GM23338 (cell line): ENCODE data around the gene ADGRG1. TPM values are rescaled to one million over a fixed set of nuclear protein-coding genes. Genes with fewer than 3 reads are reported as not detected.

Source experiments
- ATAC-seq: fragments of 200-7000 bp; cut with Tn5 transposase; 3 replicates; pipeline ENCODE4 v1.9.1; 2020
- DNase-seq: peaks from one replicate; pipeline ENCODE4 v3.0.0-alpha.2; 2015; ENCODE audit warnings: low spot score
- H2AFZ ChIP-seq: fragments of 200-600 bp; sonication (generic); 2 replicates; pipeline ENCODE4 v1.8.0; 2016; ENCODE audit warnings: antibody characterized with exemption, mild to moderate bottlenecking, moderate library complexity
- H3F3A ChIP-seq: fragments of 200-600 bp; sonication (generic); replicated peaks from 2 replicates; pipeline ENCODE4 v1.8.0; 2017; ENCODE audit warnings: antibody characterized with exemption, mixed run types, low read depth
- H3K27ac ChIP-seq: fragments of 200-600 bp; sonication (generic); 2 replicates; pipeline ENCODE4 v1.6.1; 2016; ENCODE audit warnings: low read depth
- H3K27me3 ChIP-seq: fragments of 200-600 bp; sonication (generic); 2 replicates; pipeline ENCODE4 v1.8.0; 2016; ENCODE audit warnings: mild to moderate bottlenecking, mixed run types, moderate library complexity; ENCODE audit not compliant: insufficient read depth
- H3K36me3 ChIP-seq: fragments of 200-600 bp; sonication (generic); 2 replicates; pipeline ENCODE4 v1.8.0; 2016; ENCODE audit warnings: mild to moderate bottlenecking; ENCODE audit not compliant: insufficient read depth
- H3K4me1 ChIP-seq: fragments of 200-600 bp; sonication (generic); 2 replicates; pipeline ENCODE4 v1.8.0; 2016; ENCODE audit warnings: mild to moderate bottlenecking, moderate library complexity; ENCODE audit not compliant: insufficient read depth
- H3K4me2 ChIP-seq: fragments of 200-600 bp; sonication (generic); 2 replicates; pipeline ENCODE4 v1.7.1; 2017; ENCODE audit warnings: mixed run types
- H3K4me3 ChIP-seq: fragments of 200-600 bp; sonication (generic); 2 replicates; pipeline ENCODE4 v1.6.1; 2016; ENCODE audit warnings: mixed run types
- H3K79me2 ChIP-seq: fragments of 200-600 bp; sonication (generic); replicated peaks from 2 replicates; pipeline ENCODE4 v1.8.0; 2017; ENCODE audit warnings: mild to moderate bottlenecking; ENCODE audit not compliant: insufficient read depth
- H3K9me2 ChIP-seq: fragments of 200-600 bp; sonication (generic); 2 replicates; pipeline ENCODE4 v1.8.0; 2017; ENCODE audit not compliant: insufficient read depth
- H4K20me1 ChIP-seq: fragments of 200-600 bp; sonication (generic); replicated peaks from 2 replicates; pipeline ENCODE4 v1.8.0; 2017; ENCODE audit warnings: mild to moderate bottlenecking; ENCODE audit not compliant: insufficient read depth
- H3K27ac Mint-ChIP-seq: 2 replicates; pipeline ENCODE4 v1.8.0; 2020; ENCODE audit warnings: inconsistent platforms, mild to moderate bottlenecking, moderate library complexity, mixed read lengths
- H3K27me3 Mint-ChIP-seq: 3 replicates; pipeline ENCODE4 v1.8.0; 2022; ENCODE audit warnings: low read depth, mild to moderate bottlenecking, moderate library complexity, mixed read lengths, inconsistent platforms; ENCODE audit not compliant: insufficient read depth, poor library complexity
- H3K36me3 Mint-ChIP-seq: 3 replicates; pipeline ENCODE4 v1.8.0; 2021; ENCODE audit warnings: low read depth, mild to moderate bottlenecking, inconsistent platforms, moderate library complexity, mixed read lengths
- H3K4me1 Mint-ChIP-seq: 3 replicates; pipeline ENCODE4 v1.8.0; 2020; ENCODE audit warnings: mild to moderate bottlenecking, inconsistent platforms, mixed read lengths
- H3K4me3 Mint-ChIP-seq: 3 replicates; pipeline ENCODE4 v1.8.0; 2021; ENCODE audit warnings: moderate library complexity, mild to moderate bottlenecking, inconsistent platforms, mixed read lengths
- H3K9me3 Mint-ChIP-seq: 3 replicates; pipeline ENCODE4 v1.8.0; 2020; ENCODE audit warnings: moderate library complexity, mild to moderate bottlenecking, inconsistent platforms, mixed read lengths
- CREB1 ChIP-seq: fragments of 250-450 bp; sonication (Bioruptor Pico); IDR thresholded peaks from 2 replicates; pipeline ENCODE4 v1.5.0; 2020; ENCODE audit warnings: low read depth, mild to moderate bottlenecking, moderate library complexity
- EZH2phosphoT487 ChIP-seq: fragments of 200-600 bp; sonication (generic); IDR thresholded peaks from one replicate; pipeline ENCODE4 v1.8.1; 2018; ENCODE audit warnings: antibody characterized with exemption; ENCODE audit not compliant: unreplicated experiment
- JUNB ChIP-seq: IDR thresholded peaks from one replicate; pipeline ENCODE4 v1.6.1; 2016; ENCODE audit warnings: antibody characterized with exemption; ENCODE audit not compliant: unreplicated experiment
- POLR2AphosphoS5 ChIP-seq: IDR thresholded peaks from 2 replicates; pipeline ENCODE4 v1.6.1; 2016; ENCODE audit warnings: antibody characterized with exemption, low read depth
- ZNF331 ChIP-seq: fragments of 250-450 bp; sonication (Bioruptor Pico); IDR thresholded peaks from 2 replicates; pipeline ENCODE4 v1.5.0; 2020; ENCODE audit warnings: low read depth, mild to moderate bottlenecking, moderate library complexity
- polyA plus RNA-seq: library from polyadenylated mRNA; unstranded; fragments of >200 nt; fragmentation: Nextera tagmentation; extraction: Ambion mirVana; gene quantifications from 2 replicates; pipeline ENCODE4 v1.2.1, GENCODE V29; 2016
- total RNA-seq: library from RNA; depleted of rRNA; stranded (reverse); fragments of >200 nt; shearing (Covaris generic); gene quantifications from 2 replicates; pipeline ENCODE4 v1.2.3, GENCODE V29; 2014
- TF ChIP-seq, protein P1 (sequence below): IDR thresholded peaks from one replicate; pipeline ENCODE4 v1.6.1; 2018; ENCODE audit warnings: antibody characterized with exemption; ENCODE audit not compliant: unreplicated experiment

The ADGRG1 gene
- total and polyA plus RNA-seq, 2 experiments from 2014 or later: 0.14 to 0.47 TPM

DNA sequence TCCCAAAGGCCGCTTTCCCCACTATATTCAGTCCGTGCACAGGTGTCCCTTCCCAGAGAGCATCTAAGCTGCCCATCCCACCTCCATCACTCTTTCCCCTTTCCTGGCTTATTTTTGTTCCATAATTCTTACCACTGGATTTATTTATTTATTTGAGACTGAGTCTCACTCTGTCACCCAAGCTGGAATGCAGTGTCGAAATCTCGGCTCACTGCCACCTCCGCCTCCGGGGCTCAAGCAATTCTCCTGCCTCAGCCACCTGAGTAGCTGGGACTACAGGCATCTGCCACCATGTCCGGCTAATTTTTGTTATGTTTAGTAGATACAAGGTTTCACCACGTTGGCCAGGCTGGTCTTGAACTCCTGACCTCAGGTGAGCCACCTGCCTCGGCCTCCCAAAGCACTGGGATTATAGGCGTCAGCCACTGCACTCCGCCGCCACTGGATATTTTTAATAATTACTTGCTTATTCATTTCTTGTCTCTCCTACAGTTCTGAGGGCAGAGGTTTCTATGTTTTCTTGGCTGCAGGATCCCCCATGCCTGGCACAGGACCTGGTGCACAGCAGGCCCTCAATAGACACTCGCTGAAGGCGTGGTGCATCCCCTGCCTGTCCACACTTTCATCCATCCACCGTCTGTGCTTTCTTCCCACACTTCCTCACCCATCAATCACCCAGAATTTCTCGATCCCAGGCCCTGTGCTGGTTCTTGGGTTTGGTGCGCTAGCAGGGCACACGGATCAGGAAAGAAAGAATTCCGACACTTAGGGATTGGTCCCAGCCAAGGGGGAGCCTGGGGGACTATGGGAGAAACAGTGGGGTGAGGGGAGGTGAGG, 9.9 kb upstream of the ADGRG1 start:
- Mint-ChIP-seq H3K9me3 (no peaks in the 10 kb centered on the region), H3K27me3 (peaks cover 10% of the 10 kb centered on the region), H3K36me3 (no peaks in the 10 kb centered on the region), H3K27ac (no peak overlapping the region), H3K4me3 (no peak overlapping the region), H3K4me1 (peaks cover 26% of the 10 kb centered on the region)
- Histone ChIP-seq H3K9me2 (no peaks in the 10 kb centered on the region), H3K4me1 (no peaks in the 10 kb centered on the region), H3F3A (no peaks in the 10 kb centered on the region), H3K79me2 (no peaks in the 10 kb centered on the region), H3K4me2 (no peak overlapping the region), H4K20me1 (no peaks in the 10 kb centered on the region), H3K36me3 (no peaks in the 10 kb centered on the region), H3K27ac (no peak overlapping the region), H2AFZ (peak overlapping the region; percentile 14; the same call in 1 of the 2 replicates), H3K27me3 (no peaks in the 10 kb centered on the region), H3K4me3 (no peak overlapping the region)
- DNase-seq (no peak), ATAC-seq (no peak)
- TF ChIP-seq EZH2phosphoT487: no peak
- no peak for TF ChIP-seq JUNB
- TF ChIP-seq, protein P1, sequence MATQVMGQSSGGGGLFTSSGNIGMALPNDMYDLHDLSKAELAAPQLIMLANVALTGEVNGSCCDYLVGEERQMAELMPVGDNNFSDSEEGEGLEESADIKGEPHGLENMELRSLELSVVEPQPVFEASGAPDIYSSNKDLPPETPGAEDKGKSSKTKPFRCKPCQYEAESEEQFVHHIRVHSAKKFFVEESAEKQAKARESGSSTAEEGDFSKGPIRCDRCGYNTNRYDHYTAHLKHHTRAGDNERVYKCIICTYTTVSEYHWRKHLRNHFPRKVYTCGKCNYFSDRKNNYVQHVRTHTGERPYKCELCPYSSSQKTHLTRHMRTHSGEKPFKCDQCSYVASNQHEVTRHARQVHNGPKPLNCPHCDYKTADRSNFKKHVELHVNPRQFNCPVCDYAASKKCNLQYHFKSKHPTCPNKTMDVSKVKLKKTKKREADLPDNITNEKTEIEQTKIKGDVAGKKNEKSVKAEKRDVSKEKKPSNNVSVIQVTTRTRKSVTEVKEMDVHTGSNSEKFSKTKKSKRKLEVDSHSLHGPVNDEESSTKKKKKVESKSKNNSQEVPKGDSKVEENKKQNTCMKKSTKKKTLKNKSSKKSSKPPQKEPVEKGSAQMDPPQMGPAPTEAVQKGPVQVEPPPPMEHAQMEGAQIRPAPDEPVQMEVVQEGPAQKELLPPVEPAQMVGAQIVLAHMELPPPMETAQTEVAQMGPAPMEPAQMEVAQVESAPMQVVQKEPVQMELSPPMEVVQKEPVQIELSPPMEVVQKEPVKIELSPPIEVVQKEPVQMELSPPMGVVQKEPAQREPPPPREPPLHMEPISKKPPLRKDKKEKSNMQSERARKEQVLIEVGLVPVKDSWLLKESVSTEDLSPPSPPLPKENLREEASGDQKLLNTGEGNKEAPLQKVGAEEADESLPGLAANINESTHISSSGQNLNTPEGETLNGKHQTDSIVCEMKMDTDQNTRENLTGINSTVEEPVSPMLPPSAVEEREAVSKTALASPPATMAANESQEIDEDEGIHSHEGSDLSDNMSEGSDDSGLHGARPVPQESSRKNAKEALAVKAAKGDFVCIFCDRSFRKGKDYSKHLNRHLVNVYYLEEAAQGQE: no peak

DNA sequence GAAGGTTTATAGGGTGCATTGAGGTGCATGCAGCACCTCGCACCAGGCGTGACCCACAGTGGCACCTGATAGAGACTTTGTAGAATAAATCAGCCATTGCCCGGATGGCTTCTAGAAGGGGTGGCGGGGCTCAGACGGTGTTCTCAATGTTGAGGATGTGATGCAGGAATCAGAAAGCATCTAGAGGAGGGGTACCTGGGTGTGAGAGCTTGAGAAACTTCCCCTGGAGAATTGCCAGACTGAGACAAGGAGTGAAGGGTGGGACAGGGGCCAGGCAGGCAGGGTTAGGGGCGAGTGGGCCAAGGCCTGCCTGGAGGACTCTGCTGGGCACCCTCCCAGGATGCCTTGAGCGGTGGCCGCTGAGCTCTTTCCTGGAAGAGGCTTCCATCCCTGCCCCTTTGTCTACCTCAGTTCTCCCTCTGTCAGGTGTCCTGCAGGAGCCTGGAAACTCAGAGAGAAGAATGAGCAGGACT, 9.3 kb upstream of the ADGRG1 start:
- no peak overlapping the region for H3K27ac ChIP-seq
- Mint-ChIP-seq H3K27me3 (peaks cover 13% of the 10 kb centered on the region), H3K27ac (no peak overlapping the region), H3K4me3 (no peak overlapping the region; the same call in 2 of the 3 replicates), H3K9me3 (no peaks in the 10 kb centered on the region), H3K4me1 (peaks cover 33% of the 10 kb centered on the region), H3K36me3 (no peaks in the 10 kb centered on the region)
- DNase-seq: no peak
- H3K9me2 ChIP-seq: no peaks in the 10 kb centered on the region
- H3K4me1 ChIP-seq: 0 out of 2 replicates have a peak, but pooled peaks cover 5% of the 10 kb centered on the region
- H3K4me2 ChIP-seq: no peak overlapping the region
- H4K20me1 ChIP-seq: no peaks in the 10 kb centered on the region
- no peak overlapping the region for H3K4me3 ChIP-seq
- H3K79me2 ChIP-seq: no peaks in the 10 kb centered on the region
- no peak for ATAC-seq
- no peaks in the 10 kb centered on the region for H3K36me3 ChIP-seq
- no peaks in the 10 kb centered on the region for H3K27me3 ChIP-seq
- H3F3A ChIP-seq: no peaks in the 10 kb centered on the region
- peak overlapping the region; percentile 69 for H2AFZ ChIP-seq
- TF ChIP-seq ZNF331 (CRISPR knock-in tag) (no peak), CREB1 (CRISPR knock-in tag) (no peak), EZH2phosphoT487 (no peak), POLR2AphosphoS5 (no peak)
- TF ChIP-seq, protein P1: no peak
